ENCODE measurements around the gene SV2C. TPM values are rescaled to one million over a fixed set of nuclear protein-coding genes. Genes with fewer than 3 reads are reported as not detected.

Gene SV2C
- total RNA-seq, 1 donor from 2014 or later: not detected

DNA sequence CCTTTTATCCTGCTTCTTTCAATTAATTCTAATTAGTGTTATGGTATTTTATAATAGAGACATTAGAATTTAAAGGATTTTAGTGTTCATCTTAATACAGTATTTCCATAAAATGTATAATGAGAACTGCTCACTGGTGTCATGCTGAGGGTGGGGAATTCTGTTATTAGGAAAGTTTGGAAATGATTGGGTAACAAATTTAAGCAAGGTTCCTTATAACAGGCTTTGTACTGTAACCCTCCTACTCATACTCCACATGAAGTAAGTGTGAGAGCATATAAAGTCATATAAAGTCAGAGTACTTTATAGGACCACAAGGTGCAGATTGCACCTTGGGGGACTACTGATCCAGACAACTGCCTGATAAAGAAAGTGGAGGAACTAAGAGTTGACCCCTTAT lies 42.2 kb downstream of the SV2C start:
- Mint-ChIP-seq H3K36me3 (ENCODE audit: low read depth) (no peaks in the 10 kb centered on the region), H3K4me1 (no peaks in the 10 kb centered on the region), H3K27ac (no peak overlapping the region), H3K9me3 (no peaks in the 10 kb centered on the region), H3K4me3 (no peak overlapping the region), H3K27me3 (peaks cover 7% of the 10 kb centered on the region)
- CTCF ChIA-PET: no interaction called here
- POLR2A ChIA-PET: no interaction called here
- intact Hi-C loops (cut with micrococcal nuclease): no loop called here
- no peak for DNase-seq
- TF ChIP-seq, protein P1, sequence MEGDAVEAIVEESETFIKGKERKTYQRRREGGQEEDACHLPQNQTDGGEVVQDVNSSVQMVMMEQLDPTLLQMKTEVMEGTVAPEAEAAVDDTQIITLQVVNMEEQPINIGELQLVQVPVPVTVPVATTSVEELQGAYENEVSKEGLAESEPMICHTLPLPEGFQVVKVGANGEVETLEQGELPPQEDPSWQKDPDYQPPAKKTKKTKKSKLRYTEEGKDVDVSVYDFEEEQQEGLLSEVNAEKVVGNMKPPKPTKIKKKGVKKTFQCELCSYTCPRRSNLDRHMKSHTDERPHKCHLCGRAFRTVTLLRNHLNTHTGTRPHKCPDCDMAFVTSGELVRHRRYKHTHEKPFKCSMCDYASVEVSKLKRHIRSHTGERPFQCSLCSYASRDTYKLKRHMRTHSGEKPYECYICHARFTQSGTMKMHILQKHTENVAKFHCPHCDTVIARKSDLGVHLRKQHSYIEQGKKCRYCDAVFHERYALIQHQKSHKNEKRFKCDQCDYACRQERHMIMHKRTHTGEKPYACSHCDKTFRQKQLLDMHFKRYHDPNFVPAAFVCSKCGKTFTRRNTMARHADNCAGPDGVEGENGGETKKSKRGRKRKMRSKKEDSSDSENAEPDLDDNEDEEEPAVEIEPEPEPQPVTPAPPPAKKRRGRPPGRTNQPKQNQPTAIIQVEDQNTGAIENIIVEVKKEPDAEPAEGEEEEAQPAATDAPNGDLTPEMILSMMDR (IDR thresholded peaks at IDR 0.05): no peak
- ATAC-seq (ENCODE audit: low read depth): no peak

DNA sequence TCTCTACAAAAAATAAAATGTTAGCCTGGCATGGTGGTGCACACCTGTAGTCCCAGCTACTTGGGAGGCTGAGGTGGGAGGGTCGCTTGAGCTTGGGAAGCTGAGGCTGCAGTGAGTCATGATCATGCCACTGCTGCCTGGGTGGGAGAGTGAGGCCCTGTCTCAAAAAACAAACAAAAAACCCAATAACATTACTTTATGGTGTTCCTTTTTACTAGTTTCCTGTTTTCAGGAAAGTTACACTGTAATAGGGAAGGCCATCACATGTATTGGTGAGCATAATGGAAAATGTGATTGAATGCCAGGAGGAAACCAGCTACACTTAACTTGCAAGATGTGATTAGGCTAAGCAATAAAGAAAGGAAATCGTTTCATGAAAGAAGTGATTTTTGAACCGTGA lies 42.7 kb downstream of the SV2C start:
- Mint-ChIP-seq H3K27me3 (peaks cover 7% of the 10 kb centered on the region), H3K4me1 (no peaks in the 10 kb centered on the region), H3K9me3 (no peaks in the 10 kb centered on the region), H3K36me3 (ENCODE audit: low read depth) (no peaks in the 10 kb centered on the region), H3K4me3 (no peak overlapping the region), H3K27ac (no peak overlapping the region)
- ChIA-PET POLR2A (no interaction called here), CTCF (no interaction called here)
- no peak for DNase-seq
- ATAC-seq (ENCODE audit: low read depth): no peak
- TF ChIP-seq, protein P1 (IDR thresholded peaks at IDR 0.05): no peak
- intact Hi-C loops (cut with micrococcal nuclease): no loop called here

DNA sequence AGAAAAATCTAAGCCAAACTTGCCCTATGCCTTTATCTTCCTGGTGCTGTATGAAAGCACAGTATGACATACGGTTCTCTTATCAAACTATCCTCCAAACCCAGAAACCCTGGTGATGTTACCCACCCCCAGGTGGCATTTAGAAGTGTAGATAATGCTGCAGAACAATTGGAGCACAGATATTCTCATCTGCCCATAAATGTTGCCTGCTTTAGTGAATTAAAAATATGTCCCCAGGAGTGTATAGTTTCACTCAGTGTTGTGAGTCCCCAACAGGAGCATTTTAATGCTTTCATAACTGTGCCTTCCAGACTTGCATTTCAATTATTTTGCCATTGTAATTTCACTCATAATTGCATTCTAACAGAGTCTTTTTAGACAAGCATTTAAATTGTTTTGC lies 50.8 kb downstream of the SV2C start:
- intact Hi-C loops (cut with micrococcal nuclease): no loop called here
- Mint-ChIP-seq H3K27ac (no peak overlapping the region), H3K4me3 (no peak overlapping the region), H3K27me3 (peaks cover 6% of the 10 kb centered on the region), H3K36me3 (ENCODE audit: low read depth) (no peaks in the 10 kb centered on the region), H3K4me1 (no peaks in the 10 kb centered on the region), H3K9me3 (no peaks in the 10 kb centered on the region)
- TF ChIP-seq, protein P1 (IDR thresholded peaks at IDR 0.05): no peak
- DNase-seq (no peak), ATAC-seq (ENCODE audit: low read depth) (no peak)
- POLR2A ChIA-PET: no interaction called here
- CTCF ChIA-PET: no interaction called here

DNA sequence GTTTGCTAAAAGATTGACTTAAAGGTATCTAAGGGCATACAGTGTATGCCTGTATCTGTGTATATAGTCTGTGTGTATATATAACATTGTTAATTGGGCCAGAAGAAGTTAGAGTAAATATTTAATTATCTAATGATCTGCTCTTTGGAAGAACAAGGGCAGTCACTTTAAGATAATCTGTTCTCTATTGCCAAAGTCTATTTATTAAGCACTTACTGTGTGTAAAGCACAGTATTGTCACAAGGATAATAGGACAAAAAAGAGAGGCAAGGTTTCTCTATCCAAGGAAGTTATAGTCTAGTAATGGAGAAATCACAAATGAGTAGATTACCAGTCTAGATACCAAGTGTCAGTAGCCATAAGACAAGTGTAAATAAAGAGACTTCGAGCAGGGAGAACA lies 51.5 kb downstream of the SV2C start:
- no peak overlapping the region for H3K4me3 Mint-ChIP-seq
- POLR2A ChIA-PET: no interaction called here
- CTCF ChIA-PET: no interaction called here
- intact Hi-C loops (cut with micrococcal nuclease): no loop called here
- no peaks in the 10 kb centered on the region for H3K4me1 Mint-ChIP-seq
- TF ChIP-seq, protein P1 (IDR thresholded peaks at IDR 0.05): no peak
- H3K9me3 Mint-ChIP-seq: no peaks in the 10 kb centered on the region
- ATAC-seq (ENCODE audit: low read depth) (no peak), DNase-seq (no peak)
- peaks cover 6% of the 10 kb centered on the region for H3K27me3 Mint-ChIP-seq
- no peak overlapping the region for H3K27ac Mint-ChIP-seq
- no peaks in the 10 kb centered on the region for H3K36me3 Mint-ChIP-seq (ENCODE audit: low read depth)

DNA sequence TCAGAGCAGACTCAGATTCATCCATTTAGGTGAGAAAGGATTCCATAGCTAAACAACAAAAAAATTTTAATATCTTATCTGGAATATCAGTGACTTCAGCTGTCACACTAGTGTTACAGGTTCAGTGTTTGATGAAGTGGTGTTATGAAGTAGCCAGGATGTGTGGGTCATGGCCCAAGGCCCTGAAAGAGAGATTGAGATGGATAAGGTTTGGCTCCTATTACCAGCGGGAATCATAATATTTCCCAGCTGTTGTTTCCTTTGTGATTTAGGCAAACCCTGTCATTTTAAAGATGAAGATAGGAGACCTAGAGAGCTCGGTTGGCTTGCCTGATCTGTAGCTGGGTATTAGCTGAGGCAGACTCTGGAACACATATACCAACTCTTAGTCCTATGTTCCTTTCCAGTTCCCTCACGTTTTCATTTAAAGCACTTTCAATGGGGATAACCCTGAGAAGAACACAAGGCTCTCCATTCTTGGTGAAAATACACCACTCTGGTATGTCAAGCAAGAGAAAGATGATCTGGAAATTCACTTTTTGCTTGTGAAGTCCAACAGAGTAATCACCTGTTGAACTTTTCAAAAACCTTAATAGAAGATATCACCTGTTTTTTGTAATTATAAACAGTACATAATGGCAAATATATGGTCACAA lies 54.8 kb downstream of the SV2C start:
- TF ChIP-seq, protein P1 (IDR thresholded peaks at IDR 0.05): no peak
- DNase-seq (no peak), ATAC-seq (ENCODE audit: low read depth) (no peak)
- Mint-ChIP-seq H3K9me3 (no peaks in the 10 kb centered on the region), H3K4me3 (no peak overlapping the region), H3K36me3 (ENCODE audit: low read depth) (no peaks in the 10 kb centered on the region), H3K27me3 (peaks cover 7% of the 10 kb centered on the region), H3K27ac (no peak overlapping the region), H3K4me1 (no peaks in the 10 kb centered on the region)
- CTCF ChIA-PET: no interaction called here
- POLR2A ChIA-PET: no interaction called here
- intact Hi-C loops (cut with micrococcal nuclease): no loop called here

Measured in activated B cell treated with CpG ODN at 0.5 μM for 24 hours (primary cell).